Activated B cell treated with CpG ODN at 0.5 μM for 24 hours (primary cell): ENCODE results near the gene WARS2. TPM values are rescaled to one million over a fixed set of nuclear protein-coding genes. Genes with fewer than 3 reads are reported as not detected.

Source experiments
- ATAC-seq: fragments of 200-7000 bp; cut with Tn5 transposase; one replicate; pipeline ENCODE4 v1.10.0; 2021; ENCODE audit warnings: low read depth, mild to moderate bottlenecking, moderate library complexity
- CTCF ChIA-PET: fragments of 350-600 bp; sonication (Branson Sonifier 250); formaldehyde crosslinking; loops from one replicate; lab custom pipeline; 2021; ENCODE audit warnings: antibody characterized with exemption; lab: Charles Lee
- POLR2A ChIA-PET: fragments of 350-600 bp; sonication (Branson Sonifier 250); formaldehyde crosslinking; loops from one replicate; lab custom pipeline; 2021; ENCODE audit warnings: antibody characterized with exemption; lab: Charles Lee
- DNase-seq: peaks from one replicate; pipeline ENCODE4 v3.0.0; 2022
- H3K27ac Mint-ChIP-seq: one replicate; pipeline ENCODE4 v1.8.0; 2020; ENCODE audit warnings: mixed read lengths
- H3K27me3 Mint-ChIP-seq: one replicate; pipeline ENCODE4 v1.8.0; 2021; ENCODE audit warnings: mixed read lengths
- H3K36me3 Mint-ChIP-seq: one replicate; pipeline ENCODE4 v1.8.0; 2021; ENCODE audit warnings: low read depth, mixed read lengths
- H3K4me1 Mint-ChIP-seq: one replicate; pipeline ENCODE4 v1.8.0; 2021; ENCODE audit warnings: mixed read lengths
- H3K4me3 Mint-ChIP-seq: one replicate; pipeline ENCODE4 v1.8.0; 2020; ENCODE audit warnings: mild to moderate bottlenecking, mixed read lengths
- H3K9me3 Mint-ChIP-seq: one replicate; pipeline ENCODE4 v1.8.0; 2020; ENCODE audit warnings: mixed read lengths
- intact Hi-C: fragments of 100-400 bp; cut with micrococcal nuclease; formaldehyde crosslinking; loops from one replicate; pipeline ENCODE4 v1.15.1; 2024
- total RNA-seq: library from RNA; stranded (reverse); gene quantifications from 2 replicates; pipeline ENCODE4 v1.2.3, GENCODE V29; 2022
- TF ChIP-seq, protein P1 (sequence below): fragments of 200-600 bp; IDR thresholded peaks from one replicate; pipeline ENCODE4 v1.8.0; 2022; ENCODE audit warnings: antibody characterized with exemption, mild to moderate bottlenecking

Gene WARS2
- total RNA-seq, 1 donor from 2014 or later: 15.1 TPM

DNA sequence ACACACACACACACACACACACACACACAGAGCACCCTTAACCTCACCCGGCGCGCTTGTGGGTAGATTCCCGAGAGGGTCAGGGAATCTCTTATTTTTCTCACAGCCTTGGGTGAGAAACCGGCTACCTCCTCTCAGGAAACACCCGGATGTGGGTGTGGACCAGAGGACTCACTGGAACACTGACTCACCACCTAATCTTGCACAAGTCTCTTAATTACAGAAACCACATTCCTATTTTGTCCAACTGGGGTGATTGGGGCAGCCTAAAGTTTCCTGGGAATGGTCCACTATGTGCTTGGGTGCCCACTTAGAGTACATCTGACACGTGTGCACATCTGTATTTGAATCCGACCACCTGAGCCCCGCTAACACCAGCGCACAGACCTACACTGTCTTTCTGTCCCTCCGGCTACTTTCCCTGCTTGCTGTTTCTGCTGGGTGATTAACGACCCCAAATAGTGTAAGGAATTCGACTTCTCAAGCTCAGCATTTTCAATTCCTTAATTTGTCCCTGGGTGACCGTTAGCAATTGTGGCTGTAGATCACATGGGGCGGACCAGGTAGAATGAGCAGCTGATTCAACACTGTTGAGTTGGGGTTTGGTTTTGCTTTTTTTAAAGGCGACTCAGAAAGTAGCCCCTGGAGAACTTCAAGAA is 138.3 kb downstream of the WARS2 start:
- Mint-ChIP-seq H3K36me3 (no peaks in the 10 kb centered on the region), H3K27ac (no peak overlapping the region), H3K9me3 (no peaks in the 10 kb centered on the region), H3K4me1 (peaks cover 19% of the 10 kb centered on the region), H3K27me3 (peaks cover 78% of the 10 kb centered on the region), H3K4me3 (no peak overlapping the region)
- CTCF ChIA-PET: no interaction called here
- POLR2A ChIA-PET: no interaction called here
- intact Hi-C loops: no loop called here
- TF ChIP-seq, protein P1, sequence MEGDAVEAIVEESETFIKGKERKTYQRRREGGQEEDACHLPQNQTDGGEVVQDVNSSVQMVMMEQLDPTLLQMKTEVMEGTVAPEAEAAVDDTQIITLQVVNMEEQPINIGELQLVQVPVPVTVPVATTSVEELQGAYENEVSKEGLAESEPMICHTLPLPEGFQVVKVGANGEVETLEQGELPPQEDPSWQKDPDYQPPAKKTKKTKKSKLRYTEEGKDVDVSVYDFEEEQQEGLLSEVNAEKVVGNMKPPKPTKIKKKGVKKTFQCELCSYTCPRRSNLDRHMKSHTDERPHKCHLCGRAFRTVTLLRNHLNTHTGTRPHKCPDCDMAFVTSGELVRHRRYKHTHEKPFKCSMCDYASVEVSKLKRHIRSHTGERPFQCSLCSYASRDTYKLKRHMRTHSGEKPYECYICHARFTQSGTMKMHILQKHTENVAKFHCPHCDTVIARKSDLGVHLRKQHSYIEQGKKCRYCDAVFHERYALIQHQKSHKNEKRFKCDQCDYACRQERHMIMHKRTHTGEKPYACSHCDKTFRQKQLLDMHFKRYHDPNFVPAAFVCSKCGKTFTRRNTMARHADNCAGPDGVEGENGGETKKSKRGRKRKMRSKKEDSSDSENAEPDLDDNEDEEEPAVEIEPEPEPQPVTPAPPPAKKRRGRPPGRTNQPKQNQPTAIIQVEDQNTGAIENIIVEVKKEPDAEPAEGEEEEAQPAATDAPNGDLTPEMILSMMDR: no peak
- ATAC-seq (no peak), DNase-seq (no peak)

DNA sequence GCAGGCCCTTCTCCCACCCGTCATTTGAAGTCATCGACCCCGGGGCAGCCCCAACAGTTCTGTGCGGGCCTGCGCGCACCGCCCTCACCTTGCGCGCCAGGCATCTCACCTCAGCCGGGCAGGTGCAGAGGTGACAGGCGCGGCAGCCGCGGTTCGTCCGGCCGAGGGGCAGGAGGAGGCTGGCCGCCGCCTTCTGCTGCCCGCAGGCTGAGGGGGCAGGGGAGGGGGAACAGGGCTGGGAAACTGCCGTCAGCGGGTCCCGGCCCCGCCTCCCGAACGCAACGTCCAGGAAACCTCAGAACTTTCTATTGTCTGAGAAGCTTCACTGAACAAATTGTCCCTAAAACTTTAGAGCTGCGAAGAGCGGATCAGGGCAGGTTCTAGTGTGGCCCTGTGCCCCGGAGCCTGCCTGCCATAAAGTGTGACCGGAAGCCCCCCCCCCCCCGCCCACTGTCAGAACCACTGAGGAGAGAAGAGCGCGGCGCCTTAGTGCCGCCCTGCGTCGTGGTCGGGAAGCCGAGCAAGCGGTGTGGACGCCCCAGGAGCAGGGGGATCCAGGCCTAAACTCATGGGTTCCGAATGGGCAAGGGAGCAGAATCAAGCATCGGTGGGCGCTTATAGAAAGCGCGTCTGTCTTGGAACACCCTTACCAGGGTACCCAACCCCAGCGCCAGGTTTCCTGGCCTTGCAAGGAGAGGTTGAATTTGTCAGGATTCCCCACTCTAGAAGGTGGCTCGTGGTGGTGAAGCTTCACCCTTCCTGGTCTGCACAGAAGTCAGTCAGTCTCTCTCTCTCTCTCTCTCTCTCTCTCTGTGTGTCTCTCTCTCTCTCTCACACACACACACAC is 139.0 kb downstream of the WARS2 start:
- TF ChIP-seq, protein P1: no peak
- Mint-ChIP-seq H3K36me3 (no peaks in the 10 kb centered on the region), H3K4me3 (no peak overlapping the region), H3K27me3 (peaks cover 78% of the 10 kb centered on the region), H3K9me3 (no peaks in the 10 kb centered on the region), H3K27ac (no peak overlapping the region), H3K4me1 (peaks cover 18% of the 10 kb centered on the region)
- ChIA-PET POLR2A (no interaction called here), CTCF (no interaction called here)
- intact Hi-C loops: no loop called here
- no peak for DNase-seq
- ATAC-seq: no peak

DNA sequence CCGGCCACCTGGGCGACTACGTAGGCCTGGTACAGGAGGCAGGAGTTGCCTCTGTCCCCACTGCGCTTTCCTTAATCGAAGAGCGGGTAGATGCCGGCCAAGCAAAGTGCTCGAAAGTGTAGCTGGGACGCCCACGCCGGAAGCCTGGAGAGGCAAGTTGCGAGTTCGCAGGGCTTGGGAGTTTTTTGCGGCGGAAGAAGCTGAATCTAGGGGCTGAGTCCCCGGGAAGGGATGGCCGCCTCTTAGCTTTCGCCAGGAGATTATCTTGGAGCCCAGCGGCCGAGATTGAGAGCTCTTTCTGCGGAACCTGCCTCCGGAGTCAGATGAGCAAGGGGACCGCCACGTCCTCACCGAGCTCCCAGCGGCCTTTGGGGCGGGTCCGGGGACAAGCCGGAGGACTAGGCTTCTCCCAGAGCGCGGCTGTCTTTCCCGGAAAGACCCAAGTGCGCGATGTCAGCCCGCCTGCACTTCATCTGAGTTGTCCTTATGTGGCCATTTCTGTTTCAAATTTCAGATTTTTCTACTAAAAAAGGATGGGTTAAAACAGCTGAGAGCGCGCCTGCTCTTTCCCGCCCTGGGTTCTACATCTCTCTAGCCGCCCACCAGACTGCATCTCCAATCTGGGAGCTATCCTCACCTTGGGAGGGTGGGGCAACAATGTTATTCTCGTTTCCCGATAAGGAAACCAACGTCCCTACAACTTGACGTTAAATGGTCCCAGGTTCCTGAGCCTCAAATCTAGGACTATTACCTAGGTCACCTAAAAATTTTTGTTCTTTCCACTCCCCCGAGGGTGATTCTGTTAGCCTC is 139.9 kb downstream of the WARS2 start:
- Mint-ChIP-seq H3K4me1 (peaks cover 16% of the 10 kb centered on the region), H3K36me3 (no peaks in the 10 kb centered on the region), H3K27me3 (peaks cover 78% of the 10 kb centered on the region), H3K9me3 (no peaks in the 10 kb centered on the region), H3K4me3 (no peak overlapping the region), H3K27ac (no peak overlapping the region)
- TF ChIP-seq, protein P1: no peak
- DNase-seq: no peak
- ChIA-PET CTCF (no interaction called here), POLR2A (no interaction called here)
- intact Hi-C loops: no loop called here
- no peak for ATAC-seq

DNA sequence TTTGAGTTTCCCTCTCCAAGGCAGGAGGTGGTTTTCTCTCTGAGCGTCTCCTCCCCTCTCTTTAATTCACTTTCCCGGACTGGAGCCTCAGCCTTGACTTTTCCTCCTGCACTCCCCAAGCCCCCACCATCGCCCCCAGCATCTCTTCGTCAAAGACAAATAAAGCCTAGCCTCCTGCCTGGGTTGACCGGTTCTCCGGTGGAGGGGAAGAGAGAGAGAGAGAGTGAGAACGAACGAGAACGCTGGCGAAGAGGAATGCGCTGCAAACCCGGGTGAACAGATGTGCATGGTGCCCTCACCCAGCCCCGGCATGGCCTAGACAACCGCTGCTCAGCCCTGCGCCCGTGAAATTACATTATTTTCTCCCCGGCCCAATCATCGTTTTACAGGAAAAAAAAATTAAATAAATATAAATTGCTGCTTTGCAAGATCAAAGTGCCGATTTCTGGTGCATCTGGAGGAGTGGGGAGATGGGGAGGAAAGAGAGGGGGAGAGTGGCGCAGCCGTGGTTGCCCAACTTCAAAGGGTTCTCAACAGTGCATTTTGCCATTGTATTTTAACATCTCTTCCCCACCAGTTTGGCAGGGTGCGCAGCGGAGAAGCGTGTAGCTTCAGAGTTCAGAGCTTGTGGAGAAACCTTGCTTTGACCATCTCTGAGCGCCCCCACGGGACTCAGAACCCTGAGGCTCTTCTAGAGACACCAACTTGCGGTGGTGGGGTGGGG is 140.9 kb downstream of the WARS2 start:
- no peak for ATAC-seq
- H3K36me3 Mint-ChIP-seq: no peaks in the 10 kb centered on the region
- no peak overlapping the region for H3K27ac Mint-ChIP-seq
- no peak overlapping the region for H3K4me3 Mint-ChIP-seq
- no peak for DNase-seq
- no peaks in the 10 kb centered on the region for H3K9me3 Mint-ChIP-seq
- H3K4me1 Mint-ChIP-seq: peaks cover 16% of the 10 kb centered on the region
- intact Hi-C loops: no loop called here
- peaks cover 80% of the 10 kb centered on the region for H3K27me3 Mint-ChIP-seq
- ChIA-PET POLR2A (no interaction called here), CTCF (no interaction called here)
- TF ChIP-seq, protein P1: no peak
